HG03575 (cell line): ENCODE results near the gene FHOD3.
A peak's percentile ranks its signal among the peaks of the same experiment; 100 is the strongest.

ENCODE experiments used
- ATAC-seq: cut with Tn5 transposase; IDR thresholded peaks from one replicate; pipeline ENCODE4 v1.9.1; 2021; ENCODE audit not compliant: unreplicated experiment, insufficient number of reproducible peaks, low FRiP score; ENCODE audit errors: extremely low read depth

FHOD3 gene

GRCh38 chr18:36676629-36677028, 379.1 kb downstream of the FHOD3 start:
- no peak for ATAC-seq

GRCh38 chr18:36680042-36680441, 382.5 kb downstream of the FHOD3 start:
- ATAC-seq: no peak

- ATAC-seq: no peak
These were observed 388.1 kb downstream of the FHOD3 start for GRCh38 chr18:36685580-36685979.

- ATAC-seq: peak; percentile 57
These were observed 390.8 kb downstream of the FHOD3 start for GRCh38 chr18:36688020-36688965.

- no peak for ATAC-seq
These were observed 394.9 kb downstream of the FHOD3 start for GRCh38 chr18:36692371-36692770.

- ATAC-seq: no peak
These were observed 395.4 kb downstream of the FHOD3 start for GRCh38 chr18:36692921-36693332.

GRCh38 chr18:36693931-36694620, 396.6 kb downstream of the FHOD3 start:
- ATAC-seq: no peak

GRCh38 chr18:36695806-36696205, 398.3 kb downstream of the FHOD3 start:
- ATAC-seq: no peak

GRCh38 chr18:36697905-36698304, 400.4 kb downstream of the FHOD3 start:
- ATAC-seq: no peak

- no peak for ATAC-seq
These were observed 403.4 kb downstream of the FHOD3 start for GRCh38 chr18:36700955-36701354.

- ATAC-seq: no peak
These were observed 405.0 kb downstream of the FHOD3 start for GRCh38 chr18:36702401-36703013.

- no peak for ATAC-seq
These were observed 406.6 kb downstream of the FHOD3 start for GRCh38 chr18:36704156-36704555.

- ATAC-seq: no peak
These were observed 408.8 kb downstream of the FHOD3 start for GRCh38 chr18:36706134-36706881.

GRCh38 chr18:36708366-36708765, 410.9 kb downstream of the FHOD3 start:
- ATAC-seq: no peak

GRCh38 chr18:36709315-36709714, 411.8 kb downstream of the FHOD3 start:
- no peak for ATAC-seq

- ATAC-seq: no peak
These were observed 413.7 kb downstream of the FHOD3 start for GRCh38 chr18:36711014-36711725.

- ATAC-seq: no peak
These were observed 414.4 kb downstream of the FHOD3 start for GRCh38 chr18:36711813-36712444.

GRCh38 chr18:36714476-36714875, 417.0 kb downstream of the FHOD3 start:
- no peak for ATAC-seq
